ENCODE data around the gene CSTA. TPM values are rescaled to one million over a fixed set of nuclear protein-coding genes. Genes with fewer than 3 reads are reported as not detected.
A peak's percentile ranks its signal among the peaks of the same experiment; 100 is the strongest.

Gene CSTA
- 90.5 TPM for total RNA-seq

DNA sequence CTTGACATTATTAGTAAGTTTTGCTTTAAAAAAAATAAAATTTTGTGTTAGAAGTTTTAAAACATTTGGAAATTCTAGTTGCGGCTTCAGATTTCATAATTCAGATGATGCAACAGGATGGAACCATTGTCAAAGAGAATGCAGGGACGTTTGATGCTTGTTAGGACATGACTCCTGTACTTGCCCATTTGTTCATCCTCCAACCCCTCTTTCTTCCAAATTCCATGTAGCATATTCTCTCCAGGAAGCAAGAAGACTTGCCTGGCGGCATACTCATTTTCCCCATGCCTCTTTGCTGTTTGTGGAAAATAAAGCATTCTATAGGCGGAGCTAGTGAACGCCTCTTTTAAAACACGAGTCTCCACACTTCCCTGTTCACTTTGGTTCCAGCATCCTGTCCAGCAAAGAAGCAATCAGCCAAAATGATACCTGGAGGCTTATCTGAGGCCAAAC lies at the start of gene CSTA:
Gene CSTA (plus strand): TSS at position 378 of the 453 bp plus-strand sequence. CDS start 45 bp downstream, at position 423.
- H3K9me3 ChIP-seq (ENCODE audit: low read depth, low read length), result no peaks in the 10 kb centered on the region
- H3K27me3 ChIP-seq (ENCODE audit: insufficient read depth, low read length), result no peaks in the 10 kb centered on the region
- H3K4me1 ChIP-seq (ENCODE audit: insufficient read depth, low read length), result peaks cover 16% of the 10 kb centered on the region
- H3K4me3 ChIP-seq (ENCODE audit: low read length), result peak within 1 kb of the TSS; percentile 45

DNA sequence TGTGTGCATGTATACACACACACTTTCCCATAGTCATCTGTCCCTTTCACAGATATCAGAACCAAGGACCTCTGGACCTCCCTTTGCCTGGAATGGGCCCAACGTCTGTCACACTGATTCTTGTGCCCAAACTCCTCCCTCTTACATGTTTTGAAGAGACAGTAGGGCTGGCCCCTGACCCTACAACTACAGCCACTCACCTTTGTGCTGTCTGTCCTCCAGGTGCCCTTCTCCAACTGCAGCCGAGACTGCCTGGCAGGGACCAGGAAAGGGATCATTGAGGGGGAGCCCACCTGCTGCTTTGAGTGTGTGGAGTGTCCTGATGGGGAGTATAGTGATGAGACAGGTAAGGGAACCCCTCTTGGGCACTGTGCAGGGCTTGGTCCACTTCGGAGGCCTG lies 43.2 kb upstream of the CSTA start:
- H3K9me3 ChIP-seq (ENCODE audit: low read depth, low read length), result no peaks in the 10 kb centered on the region
- H3K4me1 ChIP-seq (ENCODE audit: insufficient read depth, low read length), result no peaks in the 10 kb centered on the region
- H3K27me3 ChIP-seq (ENCODE audit: insufficient read depth, low read length), result no peaks in the 10 kb centered on the region
- H3K4me3 ChIP-seq (ENCODE audit: low read length), result no peak overlapping the region

GRCh38 chr3:122283796-122284445 lies 41.1 kb upstream of the CSTA start:
- H3K9me3 ChIP-seq (ENCODE audit: low read depth, low read length), result no peaks in the 10 kb centered on the region
- H3K4me3 ChIP-seq (ENCODE audit: low read length), result no peak overlapping the region
- H3K27me3 ChIP-seq (ENCODE audit: insufficient read depth, low read length), result no peaks in the 10 kb centered on the region
- H3K4me1 ChIP-seq (ENCODE audit: insufficient read depth, low read length), result no peaks in the 10 kb centered on the region

DNA sequence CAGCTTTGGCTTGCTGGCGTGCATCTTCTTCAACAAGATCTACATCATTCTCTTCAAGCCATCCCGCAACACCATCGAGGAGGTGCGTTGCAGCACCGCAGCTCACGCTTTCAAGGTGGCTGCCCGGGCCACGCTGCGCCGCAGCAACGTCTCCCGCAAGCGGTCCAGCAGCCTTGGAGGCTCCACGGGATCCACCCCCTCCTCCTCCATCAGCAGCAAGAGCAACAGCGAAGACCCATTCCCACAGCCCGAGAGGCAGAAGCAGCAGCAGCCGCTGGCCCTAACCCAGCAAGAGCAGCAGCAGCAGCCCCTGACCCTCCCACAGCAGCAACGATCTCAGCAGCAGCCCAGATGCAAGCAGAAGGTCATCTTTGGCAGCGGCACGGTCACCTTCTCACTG lies 40.6 kb upstream of the CSTA start:
- no peak overlapping the region for H3K4me3 ChIP-seq (ENCODE audit: low read length)
- H3K9me3 ChIP-seq (ENCODE audit: low read depth, low read length), result no peaks in the 10 kb centered on the region
- H3K4me1 ChIP-seq (ENCODE audit: insufficient read depth, low read length), result no peaks in the 10 kb centered on the region
- H3K27me3 ChIP-seq (ENCODE audit: insufficient read depth, low read length), result no peaks in the 10 kb centered on the region

GRCh38 chr3:122294359-122294758 lies 30.7 kb upstream of the CSTA start:
- Histone ChIP-seq H3K27me3 (ENCODE audit: insufficient read depth, low read length) (no peaks in the 10 kb centered on the region), H3K4me1 (ENCODE audit: insufficient read depth, low read length) (peaks cover 29% of the 10 kb centered on the region), H3K4me3 (ENCODE audit: low read length) (no peak overlapping the region), H3K9me3 (ENCODE audit: low read depth, low read length) (no peaks in the 10 kb centered on the region)

GRCh38 chr3:122295266-122296062 lies 29.6 kb upstream of the CSTA start:
- Histone ChIP-seq H3K4me1 (ENCODE audit: insufficient read depth, low read length) (peaks cover 30% of the 10 kb centered on the region), H3K9me3 (ENCODE audit: low read depth, low read length) (no peaks in the 10 kb centered on the region), H3K27me3 (ENCODE audit: insufficient read depth, low read length) (no peaks in the 10 kb centered on the region), H3K4me3 (ENCODE audit: low read length) (no peak overlapping the region)

DNA sequence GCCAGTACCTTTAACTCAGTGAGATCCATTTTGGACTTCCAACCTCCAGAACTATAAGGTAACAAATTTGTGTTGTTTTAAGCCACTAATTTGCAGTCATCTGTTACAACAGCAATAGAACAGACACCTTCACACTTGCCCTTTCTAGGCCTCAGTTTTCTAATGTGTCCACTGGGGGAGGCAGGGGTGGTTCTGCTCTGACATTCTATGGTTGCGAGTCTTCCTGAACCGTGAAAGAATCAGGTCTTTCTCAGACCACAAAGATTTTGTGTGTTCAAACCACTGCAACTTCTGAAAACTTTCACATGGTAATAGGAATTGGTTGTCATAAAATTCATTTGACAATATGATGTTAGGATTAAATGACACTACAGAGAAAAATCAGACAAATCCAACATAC lies 26.8 kb upstream of the CSTA start:
- H3K4me1 ChIP-seq (ENCODE audit: insufficient read depth, low read length), result peaks cover 30% of the 10 kb centered on the region
- no peaks in the 10 kb centered on the region for H3K27me3 ChIP-seq (ENCODE audit: insufficient read depth, low read length)
- no peaks in the 10 kb centered on the region for H3K9me3 ChIP-seq (ENCODE audit: low read depth, low read length)
- no peak overlapping the region for H3K4me3 ChIP-seq (ENCODE audit: low read length)

- Histone ChIP-seq H3K4me1 (ENCODE audit: insufficient read depth, low read length) (peaks cover 26% of the 10 kb centered on the region), H3K27me3 (ENCODE audit: insufficient read depth, low read length) (no peaks in the 10 kb centered on the region), H3K4me3 (ENCODE audit: low read length) (no peak overlapping the region), H3K9me3 (ENCODE audit: low read depth, low read length) (no peaks in the 10 kb centered on the region)
These were observed 25.8 kb upstream of the CSTA start for GRCh38 chr3:122299215-122299614.

DNA sequence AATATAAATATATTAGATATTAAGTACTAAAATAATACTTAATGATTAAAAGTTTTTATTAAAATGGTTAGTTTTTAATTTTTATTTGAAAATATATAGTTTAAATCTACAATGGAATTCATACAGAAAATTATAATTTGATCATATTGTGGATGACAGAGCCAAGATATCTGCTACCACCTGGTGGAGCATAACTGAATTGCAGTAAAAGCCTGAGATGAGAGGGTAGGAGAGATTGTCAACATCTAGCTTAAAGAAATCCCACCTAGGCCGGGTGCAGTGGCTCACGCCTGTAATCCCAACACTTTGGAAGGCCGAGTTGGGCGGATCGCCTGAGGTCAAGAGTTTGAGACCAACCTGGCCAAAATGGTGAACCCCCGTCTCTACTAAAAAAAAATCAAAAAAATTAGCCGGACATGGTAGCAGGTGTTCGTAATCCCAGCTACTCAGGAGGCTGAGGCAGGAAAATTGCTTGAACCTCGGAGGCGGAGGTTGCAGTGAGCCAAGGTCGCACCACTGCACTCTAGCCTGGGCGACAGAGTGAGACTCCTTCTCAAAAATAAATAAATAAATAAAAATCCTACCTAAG lies 25.1 kb upstream of the CSTA start:
- Histone ChIP-seq H3K27me3 (ENCODE audit: insufficient read depth, low read length) (no peaks in the 10 kb centered on the region), H3K4me3 (ENCODE audit: low read length) (no peak overlapping the region), H3K4me1 (ENCODE audit: insufficient read depth, low read length) (peaks cover 19% of the 10 kb centered on the region), H3K9me3 (ENCODE audit: low read depth, low read length) (no peaks in the 10 kb centered on the region)

GRCh38 chr3:122301063-122301462 lies 24.0 kb upstream of the CSTA start:
- no peaks in the 10 kb centered on the region for H3K27me3 ChIP-seq (ENCODE audit: insufficient read depth, low read length)
- H3K9me3 ChIP-seq (ENCODE audit: low read depth, low read length), result no peaks in the 10 kb centered on the region
- H3K4me3 ChIP-seq (ENCODE audit: low read length), result no peak overlapping the region
- peaks cover 8% of the 10 kb centered on the region for H3K4me1 ChIP-seq (ENCODE audit: insufficient read depth, low read length)

GRCh38 chr3:122305818-122306621 lies 19.0 kb upstream of the CSTA start:
- no peak overlapping the region for H3K4me3 ChIP-seq (ENCODE audit: low read length)
- no peaks in the 10 kb centered on the region for H3K27me3 ChIP-seq (ENCODE audit: insufficient read depth, low read length)
- H3K4me1 ChIP-seq (ENCODE audit: insufficient read depth, low read length), result peaks cover 12% of the 10 kb centered on the region
- no peaks in the 10 kb centered on the region for H3K9me3 ChIP-seq (ENCODE audit: low read depth, low read length)

DNA sequence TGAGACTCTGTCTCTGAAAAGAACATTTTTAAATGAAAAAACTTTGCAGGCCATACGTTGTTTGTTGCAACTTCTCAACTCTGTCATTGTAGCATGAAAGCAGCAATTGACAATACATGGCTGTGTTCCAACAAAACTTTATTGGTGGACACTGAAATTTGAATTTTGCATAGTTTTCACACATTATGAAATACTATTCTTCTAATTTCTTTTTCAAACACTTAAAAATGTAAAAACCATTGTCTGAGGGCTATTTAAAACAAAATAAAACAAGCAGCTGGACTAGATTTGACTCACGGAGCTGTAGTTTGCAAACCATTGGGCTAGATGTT lies 18.5 kb upstream of the CSTA start:
- peaks cover 12% of the 10 kb centered on the region for H3K4me1 ChIP-seq (ENCODE audit: insufficient read depth, low read length)
- H3K9me3 ChIP-seq (ENCODE audit: low read depth, low read length), result no peaks in the 10 kb centered on the region
- no peaks in the 10 kb centered on the region for H3K27me3 ChIP-seq (ENCODE audit: insufficient read depth, low read length)
- H3K4me3 ChIP-seq (ENCODE audit: low read length), result no peak overlapping the region

DNA sequence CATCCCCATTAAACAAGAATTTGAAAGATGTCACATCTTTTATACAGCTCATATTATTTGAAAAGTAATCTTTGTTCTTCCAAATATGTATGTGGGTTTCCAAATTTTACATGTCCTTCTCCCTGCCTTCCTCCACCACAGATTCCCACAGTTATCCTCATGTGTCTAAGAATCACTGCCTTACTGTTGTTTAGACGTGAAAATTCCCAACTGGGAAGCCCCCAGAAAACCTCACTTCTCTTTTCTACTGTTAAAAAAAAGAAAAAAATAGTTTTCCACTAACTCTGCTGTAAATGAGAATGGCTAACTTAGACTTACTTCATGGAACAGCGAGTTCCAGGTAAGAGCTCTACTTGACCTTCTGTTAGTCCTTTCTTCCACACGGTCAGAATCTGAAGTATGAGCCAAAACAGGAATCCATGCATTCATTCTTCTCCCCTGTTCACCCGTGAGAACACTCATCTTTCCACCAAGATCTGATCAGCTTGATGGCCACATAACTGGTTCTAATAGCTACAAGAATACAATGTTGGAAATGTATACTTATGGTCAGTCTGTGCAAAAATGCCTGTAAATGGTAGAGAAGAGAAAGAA lies 17.9 kb upstream of the CSTA start:
- Histone ChIP-seq H3K27me3 (ENCODE audit: insufficient read depth, low read length) (no peaks in the 10 kb centered on the region), H3K4me3 (ENCODE audit: low read length) (no peak overlapping the region), H3K9me3 (ENCODE audit: low read depth, low read length) (no peaks in the 10 kb centered on the region), H3K4me1 (ENCODE audit: insufficient read depth, low read length) (peaks cover 12% of the 10 kb centered on the region)

DNA sequence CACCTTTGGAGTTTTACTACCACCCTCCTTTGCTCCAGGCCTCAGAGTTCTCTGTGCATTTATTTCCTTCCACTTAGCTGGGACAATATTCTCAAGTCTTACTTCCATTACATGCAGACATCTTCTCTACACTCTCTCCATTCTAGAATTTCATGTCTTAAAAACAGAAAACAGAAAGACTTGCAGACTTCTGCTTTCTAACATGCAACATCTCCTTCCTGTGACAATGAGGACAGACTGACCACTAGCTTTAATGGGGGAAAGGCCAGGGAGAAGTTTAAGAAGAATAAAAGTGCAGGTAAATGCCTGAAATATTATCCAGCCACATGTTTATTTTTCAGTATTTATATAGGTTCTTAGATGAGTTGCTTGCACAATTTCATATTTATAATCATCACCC lies 17.1 kb upstream of the CSTA start:
- H3K4me1 ChIP-seq (ENCODE audit: insufficient read depth, low read length), result peaks cover 17% of the 10 kb centered on the region
- H3K27me3 ChIP-seq (ENCODE audit: insufficient read depth, low read length), result no peaks in the 10 kb centered on the region
- no peaks in the 10 kb centered on the region for H3K9me3 ChIP-seq (ENCODE audit: low read depth, low read length)
- no peak overlapping the region for H3K4me3 ChIP-seq (ENCODE audit: low read length)

GRCh38 chr3:122310361-122310760 lies 14.7 kb upstream of the CSTA start:
- no peak overlapping the region for H3K4me3 ChIP-seq (ENCODE audit: low read length)
- no peaks in the 10 kb centered on the region for H3K9me3 ChIP-seq (ENCODE audit: low read depth, low read length)
- no peaks in the 10 kb centered on the region for H3K27me3 ChIP-seq (ENCODE audit: insufficient read depth, low read length)
- peaks cover 28% of the 10 kb centered on the region for H3K4me1 ChIP-seq (ENCODE audit: insufficient read depth, low read length)
